SK-N-SH (cell line): ENCODE results near the gene MAP4K4. TPM values are rescaled to one million over a fixed set of nuclear protein-coding genes. Genes with fewer than 3 reads are reported as not detected.
A peak's percentile ranks its signal among the peaks of the same experiment; 100 is the strongest.

Experiments used
- CTCF ChIA-PET: fragments of 300-600, 350-600 bp; formaldehyde crosslinking; extraction: SDS; loops from one replicate; lab custom pipeline; 2021; lab: Yijun Ruan, JAX
- POLR2A ChIA-PET: fragments of 350-600 bp; sonication (Branson Sonifier 250); formaldehyde crosslinking; extraction: SDS; loops from one replicate; lab custom pipeline; 2020; ENCODE audit warnings: antibody characterized with exemption, inconsistent platforms; lab: Yijun Ruan, JAX
- DNase-seq: peaks from one replicate; pipeline ENCODE4 v3.0.0; 2012
- H2AFZ ChIP-seq: fragments of 200-600 bp; sonication (generic); 2 replicates; pipeline ENCODE4 v1.8.1; 2016; ENCODE audit warnings: antibody characterized with exemption, mild to moderate bottlenecking, low read depth
- H3F3A ChIP-seq: fragments of 200-600 bp; sonication (generic); replicated peaks from 2 replicates; pipeline ENCODE3; 2016; ENCODE audit warnings: antibody characterized with exemption, mild to moderate bottlenecking; ENCODE audit not compliant: insufficient read depth
- H3K27ac ChIP-seq, 2 experiments: fragments of 200-500 bp in 1 of 2; fragments of 200-600 bp in 1 of 2; sonication (Bioruptor generic) in 1 of 2; sonication (generic), shearing (Covaris generic) in 1 of 2; 2 replicates each; pipeline versions ENCODE4 v1.5.1 to v1.6.1; 2014 to 2016; ENCODE audit warnings: low read depth in 2 of 2, inconsistent platforms in 1 of 2, low read length in 1 of 2, mild to moderate bottlenecking in 1 of 2, mixed read lengths in 1 of 2
- H3K27me3 ChIP-seq: fragments of 200-600 bp; sonication (generic), shearing (Covaris generic); 2 replicates; pipeline ENCODE4 v1.6.1; 2016; ENCODE audit warnings: mixed run types; ENCODE audit not compliant: insufficient read depth
- H3K36me3 ChIP-seq, 2 experiments: fragments of 200-500 bp in 1 of 2; fragments of 200-600 bp in 1 of 2; sonication (Bioruptor generic) in 1 of 2; sonication (generic) in 1 of 2; replicated peaks in 1 of 2; 2 replicates each; pipeline versions ENCODE3 to v1.5.1; 2014 to 2016; ENCODE audit warnings: low read length in 1 of 2, mild to moderate bottlenecking in 1 of 2; ENCODE audit not compliant: insufficient read depth in 2 of 2, control insufficient read depth in 1 of 2
- H3K4me1 ChIP-seq, 2 experiments: fragments of 200-500 bp in 1 of 2; fragments of 200-600 bp in 1 of 2; sonication (Bioruptor generic) in 1 of 2; sonication (generic), shearing (Covaris generic) in 1 of 2; 2 replicates each; pipeline versions ENCODE4 v1.5.1 to v1.6.1; 2014 to 2016; ENCODE audit warnings: low read depth in 1 of 2, low read length in 1 of 2, mixed run types in 1 of 2; ENCODE audit not compliant: insufficient read depth in 2 of 2, control insufficient read depth in 1 of 2
- H3K4me2 ChIP-seq: fragments of 200-600 bp; sonication (generic), shearing (Covaris generic); 2 replicates; pipeline ENCODE4 v1.6.1; 2017; ENCODE audit warnings: mixed run types
- H3K4me3 ChIP-seq, 2 experiments: fragments of 200-500 bp in 1 of 2; fragments of 200-600 bp in 1 of 2; sonication (Bioruptor generic) in 1 of 2; sonication (generic), shearing (Covaris generic) in 1 of 2; 2 replicates each; pipeline versions ENCODE4 v1.5.1 to v1.8.1; 2014 to 2016; ENCODE audit warnings: low read depth in 2 of 2, inconsistent platforms in 1 of 2, low read length in 1 of 2, mild to moderate bottlenecking in 1 of 2, mixed read lengths in 1 of 2, moderate library complexity in 1 of 2
- H3K79me2 ChIP-seq: fragments of 200-600 bp; sonication (generic); 2 replicates; pipeline ENCODE4 v1.8.1; 2017; ENCODE audit warnings: mild to moderate bottlenecking; ENCODE audit not compliant: insufficient read depth
- H3K9ac ChIP-seq: fragments of 200-600 bp; sonication (generic); 2 replicates; pipeline ENCODE4 v1.6.1; 2017; ENCODE audit warnings: mixed run types
- H3K9me2 ChIP-seq: fragments of 200-600 bp; sonication (generic); 2 replicates; pipeline ENCODE4 v1.6.1; 2017; ENCODE audit warnings: mixed run types
- H3K9me3 ChIP-seq: fragments of 200-600 bp; sonication (generic); 2 replicates; pipeline ENCODE4 v1.6.1; 2017; ENCODE audit warnings: mixed run types, mild to moderate bottlenecking, moderate library complexity
- H4K20me1 ChIP-seq: fragments of 200-600 bp; sonication (generic); 2 replicates; pipeline ENCODE4 v1.6.1; 2017; ENCODE audit warnings: mild to moderate bottlenecking, mixed run types; ENCODE audit not compliant: insufficient read depth
- EP300 ChIP-seq, 2 experiments: IDR thresholded peaks; 2 replicates each; pipeline versions ENCODE4 v1.4.0 to v1.6.1; 2012; ENCODE audit warnings: borderline replicate concordance in 1 of 2, low read depth in 1 of 2, low read length in 1 of 2
- EZH2phosphoT487 ChIP-seq: fragments of 200-600 bp; sonication (generic); IDR thresholded peaks from 2 replicates; pipeline ENCODE4 v1.6.1; 2017; ENCODE audit warnings: low read depth, mixed run types, mild to moderate bottlenecking, antibody characterized with exemption, moderate library complexity, borderline replicate concordance
- GABPA ChIP-seq: IDR thresholded peaks from 2 replicates; pipeline ENCODE4 v1.4.0; 2012; ENCODE audit warnings: low read depth, mild to moderate bottlenecking
- IRF3 ChIP-seq: fragments of 150-350 bp; IDR thresholded peaks from 2 replicates; pipeline ENCODE4 v1.6.1; 2016; ENCODE audit warnings: mild to moderate bottlenecking, low read depth, low read length
- MAX ChIP-seq: IDR thresholded peaks from 2 replicates; pipeline ENCODE4 v1.4.0; 2012; ENCODE audit warnings: low read depth
- MEF2A ChIP-seq: IDR thresholded peaks from 2 replicates; pipeline ENCODE4 v1.4.0; 2012; ENCODE audit warnings: low read depth, borderline replicate concordance
- MXI1 ChIP-seq: IDR thresholded peaks from 2 replicates; pipeline ENCODE4 v1.6.1; 2012; ENCODE audit warnings: mild to moderate bottlenecking, low read depth, low read length, improper control_type of control experiment
- NFIC ChIP-seq: IDR thresholded peaks from 2 replicates; pipeline ENCODE4 v1.4.0; 2012; ENCODE audit warnings: borderline replicate concordance
- NRF1 ChIP-seq: IDR thresholded peaks from 2 replicates; pipeline ENCODE4 v1.6.1; 2012; ENCODE audit warnings: low read depth, mild to moderate bottlenecking, low read length
- POLR2AphosphoS5 ChIP-seq: IDR thresholded peaks from 2 replicates; pipeline ENCODE4 v1.6.1; 2012; ENCODE audit warnings: low read depth, low read length
- RAD21 ChIP-seq: IDR thresholded peaks from 2 replicates; pipeline ENCODE4 v1.6.1; 2012; ENCODE audit warnings: mild to moderate bottlenecking, low read length
- REST ChIP-seq: IDR thresholded peaks from 2 replicates; pipeline ENCODE4 v1.6.1; 2012; ENCODE audit warnings: mild to moderate bottlenecking, low read depth, low read length, moderate library complexity
- RFX5 ChIP-seq: IDR thresholded peaks from 2 replicates; pipeline ENCODE4 v1.6.1; 2012; ENCODE audit warnings: mild to moderate bottlenecking, improper control_type of control experiment, low read length
- RXRA ChIP-seq: IDR thresholded peaks from 2 replicates; pipeline ENCODE4 v1.4.0; 2012; ENCODE audit warnings: low read depth, mild to moderate bottlenecking, borderline replicate concordance
- TAF1 ChIP-seq: IDR thresholded peaks from 2 replicates; pipeline ENCODE4 v1.6.1; 2012; ENCODE audit warnings: low read depth, mild to moderate bottlenecking, low read length, moderate library complexity, borderline replicate concordance
- TEAD4 ChIP-seq: IDR thresholded peaks from 2 replicates; pipeline ENCODE4 v1.4.0; 2012; ENCODE audit warnings: mild to moderate bottlenecking, borderline replicate concordance; ENCODE audit not compliant: insufficient read depth
- YY1 ChIP-seq: IDR thresholded peaks from 2 replicates; pipeline ENCODE4 v1.4.0; 2012; ENCODE audit warnings: low read depth, mild to moderate bottlenecking
- WGBS: methylation state at CpG from one replicate; pipeline ENCODE4 v1.1.6; 2017; ENCODE audit warnings: low lambda C conversion rate; 5-methylcytosine and 5-hydroxymethylcytosine counted together
- polyA plus RNA-seq, 3 experiments: library from polyadenylated mRNA; depleted of rRNA; stranded (reverse); fragments of >200 nt; gene quantifications; 2 replicates each; pipeline ENCODE4 v1.2.3, GENCODE V29; 2012

Gene MAP4K4
- polyA plus RNA-seq, 1 of the 3 experiments (the other 2 are of a cell fraction), result 72.9 TPM

- ChIA-PET POLR2A (no interaction called here), CTCF (interaction anchor here (0.7 to 1.3 kb wide), 3 partner anchors 8 to 10 kb away, joined by 3 to 4 read pairs (median 3); no protein-coding TSS in a partner anchor)
- no peak for TF ChIP-seq NRF1
- no peak for TF ChIP-seq MAX
- H3K36me3 ChIP-seq, result peaks cover 88 to 98% of the 10 kb centered on the region in 2 experiments
- no peaks in the 10 kb centered on the region for H4K20me1 ChIP-seq
- no peaks in the 10 kb centered on the region for H3K4me1 ChIP-seq
- H3K27me3 ChIP-seq, result no peaks in the 10 kb centered on the region
- H2AFZ ChIP-seq, result no peak overlapping the region
- no peak overlapping the region for H3K9ac ChIP-seq
- no peak overlapping the region for H3K4me3 ChIP-seq
- no peak for DNase-seq
- WGBS, result 91% methylated on average over 5 of the region's 5 CpGs
- H3K9me3 ChIP-seq, result no peaks in the 10 kb centered on the region
- H3K27ac ChIP-seq, result peak overlapping the region in 1 of 2 experiments; percentile 7; a peak in 1 of 4 replicates
- peaks cover 3% of the 10 kb centered on the region; the same call in 1 of the 2 replicates for H3K79me2 ChIP-seq
- H3K9me2 ChIP-seq, result no peaks in the 10 kb centered on the region
- no peak overlapping the region for H3K4me2 ChIP-seq
- H3F3A ChIP-seq, result peaks cover 6% of the 10 kb centered on the region
Observed at GRCh38 chr2:101868525-101868924, 171.0 kb downstream of the MAP4K4 start.

GRCh38 chr2:101869527-101869926, 172.0 kb downstream of the MAP4K4 start:
- CTCF ChIA-PET, result interaction anchor here (1.3 kb wide), 1 partner anchor 451 kb away, joined by 4 read pairs; no protein-coding TSS in a partner anchor
- H3K9me2 ChIP-seq, result no peaks in the 10 kb centered on the region
- H3K9ac ChIP-seq, result no peak overlapping the region
- H3K27me3 ChIP-seq, result no peaks in the 10 kb centered on the region
- POLR2A ChIA-PET, result no interaction called here
- no peaks in the 10 kb centered on the region for H3K9me3 ChIP-seq
- H3K4me2 ChIP-seq, result no peak overlapping the region
- H4K20me1 ChIP-seq, result no peaks in the 10 kb centered on the region
- peaks cover 6% of the 10 kb centered on the region for H3F3A ChIP-seq
- no peaks in the 10 kb centered on the region for H3K79me2 ChIP-seq
- TF ChIP-seq MXI1, result no peak
- no peak for TF ChIP-seq GABPA
- TF ChIP-seq EZH2phosphoT487, result no peak
- no peak for TF ChIP-seq IRF3
- no peak for TF ChIP-seq TEAD4
- TF ChIP-seq NFIC, result no peak
- no peak for TF ChIP-seq RFX5
- TF ChIP-seq TAF1, result no peak
- no peaks in the 10 kb centered on the region for H3K4me1 ChIP-seq
- no peak overlapping the region for H3K4me3 ChIP-seq
- H3K27ac ChIP-seq, result no peak overlapping the region
- peaks cover 88 to 98% of the 10 kb centered on the region in 2 experiments for H3K36me3 ChIP-seq
- WGBS, result over 99% methylated on average over 15 of the region's 15 CpGs
- H2AFZ ChIP-seq, result no peak overlapping the region
- no peak for DNase-seq

- Histone ChIP-seq H3K79me2 (no peaks in the 10 kb centered on the region), H3K27ac (no peak overlapping the region), H3K4me2 (no peak overlapping the region), H3K4me3 (no peak overlapping the region), H4K20me1 (no peaks in the 10 kb centered on the region), H3K4me1 (no peaks in the 10 kb centered on the region), H3K9me3 (no peaks in the 10 kb centered on the region), H3K9me2 (no peaks in the 10 kb centered on the region), H2AFZ (no peak overlapping the region), H3K27me3 (no peaks in the 10 kb centered on the region), H3K36me3 (peaks cover 88 to 98% of the 10 kb centered on the region in 2 experiments), H3F3A (peaks cover 6% of the 10 kb centered on the region), H3K9ac (no peak overlapping the region)
- WGBS, result 100% methylated on average over 9 of the region's 11 CpGs
- POLR2A ChIA-PET, result no interaction called here
- DNase-seq, result no peak
- CTCF ChIA-PET, result interaction anchor here (1.3 kb wide), 1 partner anchor 452 kb away, joined by 4 read pairs; no protein-coding TSS in a partner anchor
- TF ChIP-seq YY1 (no peak), POLR2AphosphoS5 (no peak), EP300 (IDR thresholded peaks at IDR 0.05; ENCODE audit: borderline replicate concordance in 1 of 2, low read depth in 1 of 2, low read length in 1 of 2) (no peak), REST (no peak), MEF2A (no peak), NRF1 (no peak), RAD21 (no peak), RXRA (no peak), TAF1 (no peak)
Observed at GRCh38 chr2:101870444-101870843, 172.9 kb downstream of the MAP4K4 start.
